Panc1 (cell line): ENCODE results near the gene INSYN2B. TPM values are rescaled to one million over a fixed set of nuclear protein-coding genes. Genes with fewer than 3 reads are reported as not detected.

Source experiments
- ATAC-seq: fragments of 200-7000 bp; cut with Tn5 transposase; 2 replicates; pipeline ENCODE4 v1.9.1; 2020; ENCODE audit warnings: mild to moderate bottlenecking, moderate library complexity
- BruUV-seq: library from RNA; stranded (reverse); fragments of 400-500 nt; replicated peaks from 2 replicates; lab custom pipeline; 2021; lab: Mats Ljungman, UMichigan
- CTCF ChIA-PET: fragments of 300-600 bp; sonication (Branson Sonifier 250); formaldehyde crosslinking; loops from one replicate; lab custom pipeline; 2022; ENCODE audit warnings: antibody characterized with exemption; lab: Charles Lee
- POLR2A ChIA-PET: fragments of 300-600 bp; sonication (Branson Sonifier 250); formaldehyde crosslinking; loops from one replicate; lab custom pipeline; 2022; ENCODE audit warnings: antibody characterized with exemption; lab: Charles Lee
- DNase-seq: peaks from one replicate; pipeline ENCODE4 v3.0.0-alpha.2; 2010; ENCODE audit warnings: low read depth, low spot score
- H3K27ac ChIP-seq: 2 replicates; pipeline ENCODE4 v1.5.1; 2011; ENCODE audit warnings: mild to moderate bottlenecking, low read length, inconsistent platforms
- H3K27me3 ChIP-seq: fragments of 200-500 bp; sonication (Bioruptor generic); 2 replicates; pipeline ENCODE4 v1.6.0; 2014; ENCODE audit warnings: low read length, inconsistent platforms; ENCODE audit not compliant: control insufficient read depth, insufficient read depth
- H3K36me3 ChIP-seq: fragments of 200-500 bp; sonication (Bioruptor generic); 2 replicates; pipeline ENCODE4 v1.5.1; 2014; ENCODE audit warnings: inconsistent platforms, mild to moderate bottlenecking, low read length, moderate library complexity; ENCODE audit not compliant: control insufficient read depth, insufficient read depth
- H3K4me1 ChIP-seq: 2 replicates; pipeline ENCODE4 v1.5.1; 2011; ENCODE audit warnings: inconsistent platforms, mild to moderate bottlenecking, low read length, moderate library complexity; ENCODE audit not compliant: control insufficient read depth, insufficient read depth
- H3K4me3 ChIP-seq, 2 experiments: 2 replicates each; pipeline ENCODE4 v1.5.1; 2011 to 2012; ENCODE audit warnings: low read depth in 2 of 2, low read length in 2 of 2, mild to moderate bottlenecking in 2 of 2, inconsistent platforms in 1 of 2, moderate library complexity in 1 of 2
- H3K9me3 ChIP-seq: fragments of 200-500 bp; sonication (Bioruptor generic); 2 replicates; pipeline ENCODE4 v1.5.1; 2014; ENCODE audit warnings: low read depth, mild to moderate bottlenecking, inconsistent platforms, low read length, moderate library complexity; ENCODE audit not compliant: control insufficient read depth, insufficient read depth
- CTCF ChIP-seq: fragments of 450-650 bp; IDR thresholded peaks from 2 replicates; pipeline ENCODE4 v1.5.1; 2017; ENCODE audit warnings: mild to moderate bottlenecking
- POLR2AphosphoS5 ChIP-seq: IDR thresholded peaks from 2 replicates; pipeline ENCODE4 v1.6.1; 2012; ENCODE audit warnings: mild to moderate bottlenecking, low read depth, low read length, moderate library complexity
- SIN3A ChIP-seq: IDR thresholded peaks from 2 replicates; pipeline ENCODE4 v1.6.1; 2012; ENCODE audit warnings: low read depth, mild to moderate bottlenecking, low read length, moderate library complexity, borderline replicate concordance; ENCODE audit not compliant: insufficient read depth
- TCF7L2 ChIP-seq: IDR thresholded peaks from 2 replicates; pipeline ENCODE4 v1.6.1; 2011; ENCODE audit warnings: mild to moderate bottlenecking, low read depth, low read length, inconsistent platforms
- in situ Hi-C: cut with HindIII; loops from 2 replicates; pipeline ENCODE4 v1.10.0; 2016; ENCODE audit warnings: low sequenced_read_pairs, low pct_unique_long_range_greater_than_20kb
- intact Hi-C: fragments of 100-400 bp; cut with micrococcal nuclease; formaldehyde crosslinking; loops from one replicate; pipeline ENCODE4 v1.10.0; 2022; ENCODE audit not compliant: unreplicated experiment
- total RNA-seq: library from RNA; stranded (reverse); gene quantifications from one replicate; pipeline ENCODE4 v1.2.1, GENCODE V29; 2021; ENCODE audit not compliant: unreplicated experiment
- TF ChIP-seq, protein P1 (sequence below), 2 experiments: IDR thresholded peaks; 2 replicates each; pipeline ENCODE4 v1.6.1; 2011 to 2012; ENCODE audit warnings: low read depth in 2 of 2, control low read depth in 1 of 2, low read length in 1 of 2, mild to moderate bottlenecking in 1 of 2, moderate library complexity in 1 of 2; ENCODE audit not compliant: insufficient read depth in 1 of 2

Gene INSYN2B
- total RNA-seq, 1 experiment from 2014 or later = 0.28 TPM

GRCh38 chr5:169875091-169875728 lies 105.1 kb downstream of the INSYN2B start:
- no peak overlapping the region for H3K4me3 ChIP-seq
- no TSS peak for BruUV-seq
- intact Hi-C loops (no loop called here), in situ Hi-C loops (no loop called here)
- H3K36me3 ChIP-seq = no peaks in the 10 kb centered on the region
- ATAC-seq (no peak), DNase-seq (no peak)
- ChIA-PET CTCF (no interaction called here), POLR2A (no interaction called here)
- TF ChIP-seq CTCF (no peak), POLR2AphosphoS5 (no peak), SIN3A (no peak)
- TF ChIP-seq, protein P1, sequence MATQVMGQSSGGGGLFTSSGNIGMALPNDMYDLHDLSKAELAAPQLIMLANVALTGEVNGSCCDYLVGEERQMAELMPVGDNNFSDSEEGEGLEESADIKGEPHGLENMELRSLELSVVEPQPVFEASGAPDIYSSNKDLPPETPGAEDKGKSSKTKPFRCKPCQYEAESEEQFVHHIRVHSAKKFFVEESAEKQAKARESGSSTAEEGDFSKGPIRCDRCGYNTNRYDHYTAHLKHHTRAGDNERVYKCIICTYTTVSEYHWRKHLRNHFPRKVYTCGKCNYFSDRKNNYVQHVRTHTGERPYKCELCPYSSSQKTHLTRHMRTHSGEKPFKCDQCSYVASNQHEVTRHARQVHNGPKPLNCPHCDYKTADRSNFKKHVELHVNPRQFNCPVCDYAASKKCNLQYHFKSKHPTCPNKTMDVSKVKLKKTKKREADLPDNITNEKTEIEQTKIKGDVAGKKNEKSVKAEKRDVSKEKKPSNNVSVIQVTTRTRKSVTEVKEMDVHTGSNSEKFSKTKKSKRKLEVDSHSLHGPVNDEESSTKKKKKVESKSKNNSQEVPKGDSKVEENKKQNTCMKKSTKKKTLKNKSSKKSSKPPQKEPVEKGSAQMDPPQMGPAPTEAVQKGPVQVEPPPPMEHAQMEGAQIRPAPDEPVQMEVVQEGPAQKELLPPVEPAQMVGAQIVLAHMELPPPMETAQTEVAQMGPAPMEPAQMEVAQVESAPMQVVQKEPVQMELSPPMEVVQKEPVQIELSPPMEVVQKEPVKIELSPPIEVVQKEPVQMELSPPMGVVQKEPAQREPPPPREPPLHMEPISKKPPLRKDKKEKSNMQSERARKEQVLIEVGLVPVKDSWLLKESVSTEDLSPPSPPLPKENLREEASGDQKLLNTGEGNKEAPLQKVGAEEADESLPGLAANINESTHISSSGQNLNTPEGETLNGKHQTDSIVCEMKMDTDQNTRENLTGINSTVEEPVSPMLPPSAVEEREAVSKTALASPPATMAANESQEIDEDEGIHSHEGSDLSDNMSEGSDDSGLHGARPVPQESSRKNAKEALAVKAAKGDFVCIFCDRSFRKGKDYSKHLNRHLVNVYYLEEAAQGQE (IDR thresholded peaks at IDR 0.05; ENCODE audit: insufficient read depth in 1 of 2, low read depth in 2 of 2, low read length in 1 of 2) = no peak
- no peaks in the 10 kb centered on the region for H3K9me3 ChIP-seq
- H3K27me3 ChIP-seq = no peaks in the 10 kb centered on the region
- no peaks in the 10 kb centered on the region for H3K4me1 ChIP-seq
- H3K27ac ChIP-seq = no peak overlapping the region

GRCh38 chr5:169874621-169875020 lies 105.7 kb downstream of the INSYN2B start:
- ChIA-PET CTCF (interaction anchor here (0.7 kb wide), 1 partner anchor 49 kb away, joined by 9 read pairs; no protein-coding TSS in a partner anchor), POLR2A (no interaction called here)
- no peaks in the 10 kb centered on the region for H3K4me1 ChIP-seq
- H3K27ac ChIP-seq = no peak overlapping the region
- intact Hi-C loops (no loop called here), in situ Hi-C loops (no loop called here)
- no peaks in the 10 kb centered on the region for H3K36me3 ChIP-seq
- no peaks in the 10 kb centered on the region for H3K27me3 ChIP-seq
- no peak overlapping the region for H3K4me3 ChIP-seq
- no peak for DNase-seq
- no peaks in the 10 kb centered on the region for H3K9me3 ChIP-seq
- TF ChIP-seq SIN3A (no peak), TCF7L2 (no peak), POLR2AphosphoS5 (no peak)
- TF ChIP-seq, protein P1 (IDR thresholded peaks at IDR 0.05; ENCODE audit: insufficient read depth in 1 of 2, low read depth in 2 of 2, low read length in 1 of 2) = no peak
- no TSS peak for BruUV-seq
- no peak for ATAC-seq
